Karpas-422 (cell line): ENCODE results near the gene SOAT2. TPM values are rescaled to one million over a fixed set of nuclear protein-coding genes. Genes with fewer than 3 reads are reported as not detected.
"Not testable (repeated sequence)": the region's sequence is repeated elsewhere in the genome, so short reads cannot be mapped to it uniquely, and the experiment has no call there.

Experiments
- DNase-seq: peaks from one replicate; pipeline ENCODE4 v3.0.0-alpha.2; 2015
- H2AFZ ChIP-seq: fragments of 200-600 bp; sonication (generic); 2 replicates; pipeline ENCODE4 v1.6.1; 2014; ENCODE audit warnings: antibody characterized with exemption, low read length, mixed read lengths
- H3K27ac ChIP-seq: fragments of 200-600 bp; sonication (generic); 2 replicates; pipeline ENCODE4 v1.5.1; 2014; ENCODE audit warnings: mild to moderate bottlenecking, low read length, moderate library complexity
- H3K27me3 ChIP-seq: fragments of 200-600 bp; sonication (generic); 2 replicates; pipeline ENCODE4 v1.6.1; 2014; ENCODE audit warnings: low read length, mixed read lengths
- H3K36me3 ChIP-seq: fragments of 200-600 bp; sonication (generic); 2 replicates; pipeline ENCODE4 v1.6.1; 2014; ENCODE audit warnings: low read length, mixed read lengths; ENCODE audit not compliant: insufficient read depth
- H3K4me1 ChIP-seq: fragments of 200-600 bp; sonication (generic); 2 replicates; pipeline ENCODE4 v1.6.1; 2014; ENCODE audit warnings: mild to moderate bottlenecking, low read length, mixed read lengths
- H3K4me2 ChIP-seq: fragments of 200-600 bp; sonication (generic); 2 replicates; pipeline ENCODE4 v1.6.1; 2014; ENCODE audit warnings: low read length, low read depth, mild to moderate bottlenecking; ENCODE audit not compliant: poor library complexity, severe bottlenecking
- H3K4me3 ChIP-seq: fragments of 200-600 bp; sonication (generic); 2 replicates; pipeline ENCODE4 v1.5.1; 2014; ENCODE audit warnings: mild to moderate bottlenecking, antibody characterized with exemption, low read length, mixed read lengths
- H3K79me2 ChIP-seq: fragments of 200-600 bp; sonication (generic); 2 replicates; pipeline ENCODE4 v1.6.1; 2014; ENCODE audit warnings: mild to moderate bottlenecking, low read length, mixed read lengths
- H3K9ac ChIP-seq: fragments of 200-600 bp; sonication (generic); 2 replicates; pipeline ENCODE4 v1.6.0; 2014; ENCODE audit warnings: low read length
- H3K9me2 ChIP-seq: fragments of 200-600 bp; sonication (generic), shearing (Covaris generic); replicated peaks from 2 replicates; pipeline ENCODE4 v1.6.0; 2014; ENCODE audit warnings: mild to moderate bottlenecking, low read length, moderate library complexity; ENCODE audit not compliant: insufficient read depth
- H3K9me3 ChIP-seq: fragments of 300-700, 200-600 bp; sonication (generic); 2 replicates; pipeline ENCODE4 v1.6.1; 2014; ENCODE audit warnings: low read length, mixed read lengths
- H4K20me1 ChIP-seq: fragments of 200-600 bp; sonication (generic); 2 replicates; pipeline ENCODE4 v1.6.1; 2014; ENCODE audit warnings: mild to moderate bottlenecking, antibody characterized with exemption, low read length, low read depth; ENCODE audit not compliant: insufficient read depth
- total RNA-seq: library from RNA; depleted of rRNA; stranded (reverse); fragments of >200 nt; shearing (Covaris generic); gene quantifications from 2 replicates; pipeline ENCODE4 v1.2.3, GENCODE V29; 2014; ENCODE audit warnings: low replicate concordance

SOAT2 gene
- total RNA-seq, 1 experiment from 2014 or later, result not detected

- Histone ChIP-seq H3K9ac (peak overlapping the region; percentile 42), H2AFZ (peak overlapping the region; percentile 84)
Observed at GRCh38 chr12:53159195-53159839, 56.0 kb downstream of the SOAT2 start.

GRCh38 chr12:53160000-53160399 is 56.7 kb downstream of the SOAT2 start:
- Histone ChIP-seq H3K9me3 (no peaks in the 10 kb centered on the region), H3K79me2 (no peaks in the 10 kb centered on the region), H3K4me3 (no peak overlapping the region), H3K4me2 (no peak overlapping the region), H3K9me2 (no peaks in the 10 kb centered on the region), H3K27me3 (no peaks in the 10 kb centered on the region), H2AFZ (no peak overlapping the region), H3K36me3 (no peaks in the 10 kb centered on the region), H3K9ac (no peak overlapping the region), H3K27ac (no peak overlapping the region), H3K4me1 (peaks cover 6% of the 10 kb centered on the region), H4K20me1 (no peaks in the 10 kb centered on the region)
- DNase-seq, result no peak

More at GRCh38 chr12:53159195-53159839, 56.0 kb downstream of the SOAT2 start:
- Histone ChIP-seq H3K36me3 (no peaks in the 10 kb centered on the region), H3K27ac (no peak overlapping the region), H3K27me3 (no peaks in the 10 kb centered on the region), H3K9me3 (no peaks in the 10 kb centered on the region), H4K20me1 (no peaks in the 10 kb centered on the region), H3K4me3 (no peak overlapping the region), H3K4me2 (peak overlapping the region; percentile 32), H3K9me2 (no peaks in the 10 kb centered on the region), H3K79me2 (no peaks in the 10 kb centered on the region), H3K4me1 (peaks cover 6% of the 10 kb centered on the region)
- DNase-seq, result peak; percentile 95

- Histone ChIP-seq H3K9me3 (no peaks in the 10 kb centered on the region), H3K4me3 (no peak overlapping the region), H3K4me1 (peaks cover 6% of the 10 kb centered on the region), H3K9ac (no peak overlapping the region), H3K4me2 (no peak overlapping the region), H3K27ac (no peak overlapping the region), H3K79me2 (no peaks in the 10 kb centered on the region), H3K27me3 (no peaks in the 10 kb centered on the region), H3K9me2 (no peaks in the 10 kb centered on the region), H2AFZ (no peak overlapping the region), H4K20me1 (no peaks in the 10 kb centered on the region), H3K36me3 (no peaks in the 10 kb centered on the region)
- DNase-seq, result no peak
Observed at GRCh38 chr12:53160673-53161072, 57.4 kb downstream of the SOAT2 start.

- peaks cover 6% of the 10 kb centered on the region for H3K4me1 ChIP-seq
- no peak overlapping the region for H3K9ac ChIP-seq
- no peaks in the 10 kb centered on the region for H3K9me3 ChIP-seq
- no peak for DNase-seq
- no peaks in the 10 kb centered on the region for H3K9me2 ChIP-seq
- no peaks in the 10 kb centered on the region for H4K20me1 ChIP-seq
- H2AFZ ChIP-seq, result no peak overlapping the region
- H3K4me3 ChIP-seq, result no peak overlapping the region
- no peaks in the 10 kb centered on the region for H3K36me3 ChIP-seq
- no peak overlapping the region for H3K27ac ChIP-seq
- no peaks in the 10 kb centered on the region for H3K27me3 ChIP-seq
- H3K79me2 ChIP-seq, result no peaks in the 10 kb centered on the region
- H3K4me2 ChIP-seq, result no peak overlapping the region
Observed at GRCh38 chr12:53161119-53161911, 58.0 kb downstream of the SOAT2 start.

GRCh38 chr12:53163008-53163407 is 59.7 kb downstream of the SOAT2 start:
- H3K4me3 ChIP-seq, H3K9ac ChIP-seq, H3K27me3 ChIP-seq, H3K79me2 ChIP-seq, H3K9me3 ChIP-seq, H3K4me1 ChIP-seq, H3K9me2 ChIP-seq, H3K27ac ChIP-seq, H4K20me1 ChIP-seq, H3K36me3 ChIP-seq, H2AFZ ChIP-seq, DNase-seq, H3K4me2 ChIP-seq: not testable (repeated sequence)

GRCh38 chr12:53166837-53167236 is 63.6 kb downstream of the SOAT2 start:
- no peaks in the 10 kb centered on the region for H3K4me1 ChIP-seq

GRCh38 chr12:53169644-53170043 is 66.4 kb downstream of the SOAT2 start:
- Histone ChIP-seq H2AFZ (no peak overlapping the region), H3K4me3 (no peak overlapping the region), H3K9me2 (no peaks in the 10 kb centered on the region), H3K9me3 (no peaks in the 10 kb centered on the region), H3K79me2 (no peaks in the 10 kb centered on the region), H3K4me2 (no peak overlapping the region), H3K4me1 (no peaks in the 10 kb centered on the region), H4K20me1 (no peaks in the 10 kb centered on the region), H3K27ac (no peak overlapping the region), H3K36me3 (no peaks in the 10 kb centered on the region), H3K27me3 (no peaks in the 10 kb centered on the region), H3K9ac (no peak overlapping the region)
- DNase-seq, result no peak

More at GRCh38 chr12:53166837-53167236, 63.6 kb downstream of the SOAT2 start:
- DNase-seq, result no peak
- Histone ChIP-seq H3K9ac (no peak overlapping the region), H3K27ac (no peak overlapping the region), H4K20me1 (no peaks in the 10 kb centered on the region), H3K79me2 (no peaks in the 10 kb centered on the region), H3K4me3 (no peak overlapping the region), H3K9me2 (no peaks in the 10 kb centered on the region), H3K36me3 (no peaks in the 10 kb centered on the region), H3K4me2 (no peak overlapping the region), H3K27me3 (no peaks in the 10 kb centered on the region), H2AFZ (no peak overlapping the region), H3K9me3 (no peaks in the 10 kb centered on the region)

GRCh38 chr12:53170215-53170614 is 66.9 kb downstream of the SOAT2 start:
- H3K4me3 ChIP-seq, result no peak overlapping the region
- H4K20me1 ChIP-seq, result no peaks in the 10 kb centered on the region
- H3K36me3 ChIP-seq, result no peaks in the 10 kb centered on the region
- H2AFZ ChIP-seq, result no peak overlapping the region
- no peak overlapping the region for H3K9ac ChIP-seq
- no peak for DNase-seq
- no peaks in the 10 kb centered on the region for H3K4me1 ChIP-seq
- no peak overlapping the region for H3K27ac ChIP-seq
- no peaks in the 10 kb centered on the region for H3K27me3 ChIP-seq
- H3K9me2 ChIP-seq, result no peaks in the 10 kb centered on the region
- H3K4me2 ChIP-seq, result no peak overlapping the region
- no peaks in the 10 kb centered on the region for H3K9me3 ChIP-seq
- no peaks in the 10 kb centered on the region for H3K79me2 ChIP-seq
